K562 (cell line): ENCODE data around the gene MRPL11. TPM values are rescaled to one million over a fixed set of nuclear protein-coding genes. Genes with fewer than 3 reads are reported as not detected.
"Not testable (repeated sequence)": the region's sequence is repeated elsewhere in the genome, so short reads cannot be mapped to it uniquely, and the experiment has no call there.

Source experiments
- ATAC-seq: fragments of 200-7000 bp; cut with Tn5 transposase; 3 replicates; pipeline ENCODE4 v1.9.1; 2020; ENCODE audit warnings: moderate library complexity
- BruUV-seq: library from RNA; stranded (reverse); fragments of 400-500 nt; replicated peaks from 2 replicates; lab custom pipeline; 2021; lab: Mats Ljungman, UMichigan
- CTCF ChIA-PET: fragments of 300-600 bp; formaldehyde crosslinking; extraction: SDS; loops from one replicate; lab custom pipeline; 2021; ENCODE audit warnings: low intra/inter-chr PET ratio; lab: Yijun Ruan, JAX
- POLR2A ChIA-PET: fragments of 300-600, 350-650 bp; sonication (Branson Sonifier 250); formaldehyde crosslinking; extraction: SDS; loops from one replicate; lab custom pipeline; 2021; ENCODE audit warnings: antibody characterized with exemption, inconsistent platforms; lab: Yijun Ruan, JAX
- DNase-seq, 4 experiments: peaks; one replicate each; pipeline versions ENCODE4 v3.0.0 to v3.0.0-alpha.2; 2011 to 2018; ENCODE audit warnings: low spot score in 3 of 4, mixed read lengths in 3 of 4; ENCODE audit errors: extremely low read depth in 1 of 4
- FAIRE-seq: peaks from 2 replicates; lab custom pipeline; 2011; peaks lifted over from hg19 to GRCh38; lab: Jason Lieb, UNC
- H2AFZ ChIP-seq: 2 replicates; pipeline ENCODE4 v1.6.0; 2011; ENCODE audit warnings: low read depth, low read length, control low read depth, inconsistent platforms
- H3K27ac ChIP-seq: fragments of 200-600 bp; 3 replicates; pipeline ENCODE4 v1.8.0; 2011; ENCODE audit warnings: low read depth, mild to moderate bottlenecking, control low read depth, inconsistent platforms, low read length, moderate library complexity, mixed read lengths; ENCODE audit errors: extremely low read depth
- H3K27me3 ChIP-seq, 2 experiments: fragments of 300-600 bp in 1 of 2; 2 replicates in 1 of 2; 3 replicates in 1 of 2; pipeline versions ENCODE4 v1.6.0 to v1.8.0; 2011; ENCODE audit warnings: inconsistent platforms in 2 of 2, low read length in 2 of 2, mild to moderate bottlenecking in 1 of 2, mixed read lengths in 1 of 2, moderate library complexity in 1 of 2; ENCODE audit not compliant: control insufficient read depth in 2 of 2, insufficient read depth in 2 of 2
- H3K36me3 ChIP-seq: fragments of 300-600 bp; 3 replicates; pipeline ENCODE4 v1.8.0; 2011; ENCODE audit warnings: mild to moderate bottlenecking, low read length, inconsistent platforms; ENCODE audit not compliant: control insufficient read depth, insufficient read depth
- H3K4me1 ChIP-seq, 2 experiments: fragments of 200-600 bp in 1 of 2; replicated peaks in 1 of 2; 2 replicates in 1 of 2; 3 replicates in 1 of 2; pipeline versions ENCODE4 v1.5.1 to v1.8.0; 2011; ENCODE audit warnings: inconsistent platforms in 2 of 2, low read length in 2 of 2, mild to moderate bottlenecking in 1 of 2, mixed read lengths in 1 of 2, moderate library complexity in 1 of 2; ENCODE audit not compliant: control insufficient read depth in 2 of 2, insufficient read depth in 2 of 2
- H3K4me2 ChIP-seq: 2 replicates; pipeline ENCODE4 v1.6.1; 2011; ENCODE audit warnings: low read length, control low read depth, inconsistent platforms, mixed read lengths; ENCODE audit not compliant: insufficient read depth
- H3K4me3 ChIP-seq: fragments of 200-600 bp; sonication (generic), shearing (Covaris generic); 2 replicates; pipeline ENCODE4 v1.5.1; 2016; ENCODE audit warnings: control low read depth, inconsistent platforms
- H3K79me2 ChIP-seq: fragments of 200-600 bp; 3 replicates; pipeline ENCODE4 v1.8.0; 2011; ENCODE audit warnings: low read length, inconsistent platforms; ENCODE audit not compliant: control insufficient read depth, insufficient read depth
- H3K9ac ChIP-seq, 2 experiments: 2 replicates each; pipeline versions ENCODE4 v1.6.0 to v1.6.1; 2011; ENCODE audit warnings: low read depth in 2 of 2, low read length in 2 of 2, control low read depth in 1 of 2, inconsistent platforms in 1 of 2, mild to moderate bottlenecking in 1 of 2, mixed read lengths in 1 of 2; ENCODE audit not compliant: insufficient read depth in 1 of 2
- H3K9me1 ChIP-seq: one replicate; pipeline ENCODE4 v1.6.0; 2011; ENCODE audit warnings: inconsistent platforms, mild to moderate bottlenecking, low read length, moderate library complexity; ENCODE audit not compliant: control insufficient read depth, insufficient read depth
- H3K9me3 ChIP-seq: replicated peaks from 2 replicates; pipeline ENCODE4 v1.5.1; 2011; ENCODE audit warnings: low read depth, low read length, inconsistent platforms; ENCODE audit not compliant: control insufficient read depth, insufficient read depth
- H4K20me1 ChIP-seq: replicated peaks from 2 replicates; pipeline ENCODE4 v1.6.1; 2011; ENCODE audit warnings: low read length, inconsistent platforms, mixed read lengths; ENCODE audit not compliant: control insufficient read depth, insufficient read depth
- CHD2 ChIP-seq: IDR thresholded peaks from 2 replicates; pipeline ENCODE4 v1.6.1; 2011; ENCODE audit warnings: low read depth, low read length
- ETV5 ChIP-seq: sonication (generic); formaldehyde crosslinking; IDR thresholded peaks from 2 replicates; pipeline ENCODE4 v1.4.0; 2020; ENCODE audit warnings: low read depth, mild to moderate bottlenecking, missing genetic modification reagents
- MIER1 ChIP-seq: fragments of 450-650 bp; IDR thresholded peaks from 2 replicates; pipeline ENCODE4 v1.6.1; 2016; ENCODE audit warnings: antibody characterized with exemption, mild to moderate bottlenecking, low read depth
- TCF3 ChIP-seq: sonication (generic); formaldehyde crosslinking; IDR thresholded peaks from 2 replicates; pipeline ENCODE4 v1.4.0; 2020; ENCODE audit warnings: mild to moderate bottlenecking, missing genetic modification reagents
- XRCC5 ChIP-seq: fragments of 200-400 bp; formaldehyde crosslinking; IDR thresholded peaks from 2 replicates; pipeline ENCODE4 v1.6.1; 2017; ENCODE audit warnings: low read depth, mild to moderate bottlenecking, low read length
- ZNF316 ChIP-seq: fragments of 450-650 bp; IDR thresholded peaks from 2 replicates; pipeline ENCODE4 v1.6.1; 2016
- WGBS: fragments of 100-300 bp; shearing (Covaris generic); methylation state at CpG from one replicate; pipeline ENCODE4 v1.1.6; 2016; ENCODE audit warnings: low coverage, mixed read lengths; ENCODE audit not compliant: insufficient coverage; ENCODE audit errors: missing lambda C conversion rate; 5-methylcytosine and 5-hydroxymethylcytosine counted together
- in situ Hi-C: fragments of 300-500 bp; cut with MboI; formaldehyde crosslinking; loops from 4 replicates; pipeline ENCODE4 v1.15.0; 2018; ENCODE audit warnings: inconsistent platforms, mixed read lengths
- intact Hi-C: fragments of 100-400 bp; cut with micrococcal nuclease; formaldehyde crosslinking; loops from 2 replicates; pipeline ENCODE4 v1.14.2; 2022
- polyA plus RNA-seq, 8 experiments: library from polyadenylated mRNA; depleted of rRNA in 4 of 8; stranded (reverse) in 5 of 8; unstranded in 3 of 8; fragments of >200 nt; fragmentation: Nextera tagmentation in 2 of 8; fragmentation: Illumina TruSeq in 1 of 8; extraction: Ambion mirVana in 2 of 8; extraction: Trizol in 1 of 8; gene quantifications; 2 replicates each; pipeline versions ENCODE4 v1.2.1 to v1.2.3, GENCODE V29; 2011 to 2014; ENCODE audit warnings: inconsistent platforms in 1 of 8, missing spikeins in 1 of 8
- total RNA-seq, 7 experiments: library from RNA; depleted of rRNA in 6 of 7; stranded (reverse); fragments of >200 nt in 6 of 7; fragmentation: Illumina TruSeq in 2 of 7; extraction: Trizol in 2 of 7; gene quantifications; 2 replicates each; pipeline versions ENCODE4 v1.2.1 to v1.2.3, GENCODE V29; 2011 to 2021; ENCODE audit warnings: low replicate concordance in 1 of 7
- TF ChIP-seq, protein P1 (sequence below): IDR thresholded peaks from 2 replicates; pipeline ENCODE4 v1.6.1; 2016; ENCODE audit warnings: missing genetic modification characterization, missing compliant biosample characterization
- TF ChIP-seq, protein P2 (sequence below): IDR thresholded peaks from 2 replicates; pipeline ENCODE4 v1.6.1; 2011; ENCODE audit warnings: borderline replicate concordance, low read depth, mild to moderate bottlenecking, moderate library complexity, low read length; ENCODE audit not compliant: insufficient read depth, poor library complexity, severe bottlenecking
- TF ChIP-seq, protein P3 (sequence below): sonication (generic); formaldehyde crosslinking; IDR thresholded peaks from 2 replicates; pipeline ENCODE4 v1.9.0; 2022; ENCODE audit warnings: mild to moderate bottlenecking, missing genetic modification reagents

Gene MRPL11
- total and polyA plus RNA-seq, 9 of the 15 experiments (the other 6 are each of a cell fraction or from before 2014, with no cell fraction given): 33.0 to 173 (median 91.9) TPM

DNA sequence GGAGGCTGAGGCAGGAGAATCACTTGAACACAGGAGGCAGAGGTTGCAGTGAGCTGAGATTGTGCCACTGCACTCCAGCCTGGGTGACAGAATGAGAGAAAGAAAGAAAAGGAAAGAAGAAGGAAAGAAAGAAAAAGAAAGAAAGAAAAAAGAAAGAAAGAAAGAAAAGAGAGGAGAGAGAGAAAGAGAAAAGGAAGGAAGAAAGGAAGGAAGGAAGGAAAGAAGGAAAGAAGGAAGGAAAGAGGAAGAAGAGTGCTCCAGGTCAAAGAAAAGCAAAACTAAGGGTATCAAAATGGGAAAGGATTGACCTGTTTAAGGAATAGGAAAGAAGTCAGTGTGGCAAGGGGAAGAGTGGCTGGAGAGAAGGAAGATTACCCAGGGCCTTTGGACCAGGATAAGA is 7.4 kb downstream of the MRPL11 start:
- H3K9me1 ChIP-seq, H3K4me2 ChIP-seq, H3K27ac ChIP-seq, H3K9me3 ChIP-seq, H3K27me3 ChIP-seq, FAIRE-seq, H3K9ac ChIP-seq, H3K4me3 ChIP-seq, BruUV-seq, H3K79me2 ChIP-seq, intact Hi-C loops, in situ Hi-C loops, H3K4me1 ChIP-seq, DNase-seq, H2AFZ ChIP-seq, ATAC-seq, H4K20me1 ChIP-seq: not testable (repeated sequence)
- peaks cover 15% of the 10 kb centered on the region; the same call in 2 of the 3 replicates for H3K36me3 ChIP-seq
- TF ChIP-seq, protein P1, sequence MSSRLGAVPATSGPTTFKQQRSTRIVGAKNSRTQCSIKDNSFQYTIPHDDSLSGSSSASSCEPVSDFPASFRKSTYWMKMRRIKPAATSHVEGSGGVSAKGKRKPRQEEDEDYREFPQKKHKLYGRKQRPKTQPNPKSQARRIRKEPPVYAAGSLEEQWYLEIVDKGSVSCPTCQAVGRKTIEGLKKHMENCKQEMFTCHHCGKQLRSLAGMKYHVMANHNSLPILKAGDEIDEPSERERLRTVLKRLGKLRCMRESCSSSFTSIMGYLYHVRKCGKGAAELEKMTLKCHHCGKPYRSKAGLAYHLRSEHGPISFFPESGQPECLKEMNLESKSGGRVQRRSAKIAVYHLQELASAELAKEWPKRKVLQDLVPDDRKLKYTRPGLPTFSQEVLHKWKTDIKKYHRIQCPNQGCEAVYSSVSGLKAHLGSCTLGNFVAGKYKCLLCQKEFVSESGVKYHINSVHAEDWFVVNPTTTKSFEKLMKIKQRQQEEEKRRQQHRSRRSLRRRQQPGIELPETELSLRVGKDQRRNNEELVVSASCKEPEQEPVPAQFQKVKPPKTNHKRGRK (tag): peak; percentile 90
- CTCF ChIA-PET: interaction anchor here (1.1 to 1.2 kb wide), 2 partner anchors 23 to 247 kb away, joined by 3 to 6 read pairs; partner anchors contain the start of gene RBM4B
- POLR2A ChIA-PET: interaction anchor here (0.9 kb wide), 2 partner anchors 10 to 45 kb away, joined by 3 read pairs; no protein-coding TSS in a partner anchor

DNA sequence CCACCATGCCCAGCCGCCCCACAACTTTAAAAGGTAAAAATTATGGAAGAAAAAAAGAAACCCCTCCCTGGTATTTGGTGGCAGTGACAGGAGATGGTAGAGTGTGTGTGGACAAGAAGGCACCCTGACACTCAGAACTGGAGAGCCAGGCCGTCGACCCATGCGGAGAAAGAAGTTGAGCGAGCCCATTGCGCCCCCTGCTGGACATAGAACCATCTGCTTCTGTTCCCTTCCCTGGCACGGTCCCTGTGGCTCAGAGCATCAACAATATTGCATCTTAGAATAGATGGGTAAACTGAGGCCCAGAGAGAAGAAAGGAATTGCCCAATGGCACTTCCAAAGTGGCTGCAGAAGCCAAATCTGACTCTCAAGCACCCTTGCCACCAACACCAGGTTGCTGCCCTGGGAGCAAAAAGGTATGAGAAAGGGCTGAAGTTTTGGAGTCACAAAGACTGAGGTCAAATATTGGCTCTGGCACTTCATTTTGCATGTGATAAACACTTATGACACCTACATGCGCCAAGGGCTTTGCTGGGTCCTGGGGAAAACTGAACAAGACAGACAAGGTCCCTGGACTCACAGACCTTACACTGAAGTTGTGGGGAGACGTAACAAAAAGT is 8.6 kb downstream of the MRPL11 start:
- no peaks in the 10 kb centered on the region for H3K79me2 ChIP-seq
- peaks cover 3 to 5% of the 10 kb centered on the region in 2 experiments; a peak in 3 of 5 replicates for H3K4me1 ChIP-seq
- FAIRE-seq (peak; percentile 74), ATAC-seq (peak; percentile 97), DNase-seq (peak; percentile 73 to 84 (median 75))
- no peak overlapping the region for H3K4me3 ChIP-seq
- H4K20me1 ChIP-seq: peaks cover 5% of the 10 kb centered on the region; the same call in 1 of the 2 replicates
- CTCF ChIA-PET: interaction anchor here (0.6 to 2.5 kb wide), 6 partner anchors 8 to 546 kb away, joined by 3 to 52 read pairs (median 6); partner anchors contain the start of gene RBM4B
- no peak overlapping the region for H3K9ac ChIP-seq
- intact Hi-C loops: loop anchor here (1.0 kb wide), 2 partner anchors 22 to 44 kb away; no protein-coding TSS in a partner anchor
- H3K9me3 ChIP-seq: no peaks in the 10 kb centered on the region
- H2AFZ ChIP-seq: no peak overlapping the region
- peaks cover 3% of the 10 kb centered on the region; the same call in 2 of the 3 replicates for H3K36me3 ChIP-seq
- POLR2A ChIA-PET: interaction anchor here (0.6 to 1.4 kb wide), 2 partner anchors 117 to 247 kb away, joined by 4 read pairs; partner anchors contain the start of gene RBM4B
- no TSS peak for BruUV-seq
- H3K4me2 ChIP-seq: no peak overlapping the region
- in situ Hi-C loops: no loop called here
- H3K9me1 ChIP-seq: no peaks in the 10 kb centered on the region
- H3K27ac ChIP-seq: no peak overlapping the region
- 31% methylated on average over 9 of the region's 9 CpGs for WGBS
- H3K27me3 ChIP-seq: no peaks in the 10 kb centered on the region
- TF ChIP-seq MIER1 (0 out of 2 replicates have a peak, but pooled peaks have one; percentile 43), ETV5 (CRISPR knock-in tag) (no peak), ZNF316 (no peak), TCF3 (no peak), XRCC5 (0 out of 2 replicates have a peak, but pooled peaks have one; percentile 57), CHD2 (peak; percentile 11; the same call in 1 of the 2 replicates)
- TF ChIP-seq, protein P2, sequence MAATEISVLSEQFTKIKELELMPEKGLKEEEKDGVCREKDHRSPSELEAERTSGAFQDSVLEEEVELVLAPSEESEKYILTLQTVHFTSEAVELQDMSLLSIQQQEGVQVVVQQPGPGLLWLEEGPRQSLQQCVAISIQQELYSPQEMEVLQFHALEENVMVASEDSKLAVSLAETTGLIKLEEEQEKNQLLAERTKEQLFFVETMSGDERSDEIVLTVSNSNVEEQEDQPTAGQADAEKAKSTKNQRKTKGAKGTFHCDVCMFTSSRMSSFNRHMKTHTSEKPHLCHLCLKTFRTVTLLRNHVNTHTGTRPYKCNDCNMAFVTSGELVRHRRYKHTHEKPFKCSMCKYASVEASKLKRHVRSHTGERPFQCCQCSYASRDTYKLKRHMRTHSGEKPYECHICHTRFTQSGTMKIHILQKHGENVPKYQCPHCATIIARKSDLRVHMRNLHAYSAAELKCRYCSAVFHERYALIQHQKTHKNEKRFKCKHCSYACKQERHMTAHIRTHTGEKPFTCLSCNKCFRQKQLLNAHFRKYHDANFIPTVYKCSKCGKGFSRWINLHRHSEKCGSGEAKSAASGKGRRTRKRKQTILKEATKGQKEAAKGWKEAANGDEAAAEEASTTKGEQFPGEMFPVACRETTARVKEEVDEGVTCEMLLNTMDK: peak; percentile 48
- TF ChIP-seq, protein P3, sequence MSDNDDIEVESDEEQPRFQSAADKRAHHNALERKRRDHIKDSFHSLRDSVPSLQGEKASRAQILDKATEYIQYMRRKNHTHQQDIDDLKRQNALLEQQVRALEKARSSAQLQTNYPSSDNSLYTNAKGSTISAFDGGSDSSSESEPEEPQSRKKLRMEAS (CRISPR knock-in tag): 0 out of 2 replicates have a peak, but pooled peaks have one; percentile 26
